A549 treated with CpdA at 1 μM for 4 hours (cell line): Measurements from ENCODE around the gene HNRNPCL1. TPM values are rescaled to one million over a fixed set of nuclear protein-coding genes. Genes with fewer than 3 reads are reported as not detected.

Source experiments
- total RNA-seq: library from RNA; stranded (reverse); fragments of 200-300 nt; extraction: Qiagen RNA extraction; gene quantifications from 5 replicates; pipeline ENCODE4 v1.2.3, GENCODE V29; 2022; ENCODE audit warnings: low read depth

HNRNPCL1 gene
- total RNA-seq: not detected in 5 replicates

GRCh38 chr1:12848620-12849019 is at the start of gene HNRNPCL1:
Gene HNRNPCL1 (minus strand): TSS chr1:12848720. CDS start chr1:12848289, 431 bp downstream.

GRCh38 chr1:12898170-12898569 is 49.6 kb upstream of the HNRNPCL1 start, which contains the start of gene PRAMEF10:
Gene PRAMEF10 (minus strand): TSS chr1:12898270. CDS start chr1:12895847, 2,423 bp downstream.

DNA sequence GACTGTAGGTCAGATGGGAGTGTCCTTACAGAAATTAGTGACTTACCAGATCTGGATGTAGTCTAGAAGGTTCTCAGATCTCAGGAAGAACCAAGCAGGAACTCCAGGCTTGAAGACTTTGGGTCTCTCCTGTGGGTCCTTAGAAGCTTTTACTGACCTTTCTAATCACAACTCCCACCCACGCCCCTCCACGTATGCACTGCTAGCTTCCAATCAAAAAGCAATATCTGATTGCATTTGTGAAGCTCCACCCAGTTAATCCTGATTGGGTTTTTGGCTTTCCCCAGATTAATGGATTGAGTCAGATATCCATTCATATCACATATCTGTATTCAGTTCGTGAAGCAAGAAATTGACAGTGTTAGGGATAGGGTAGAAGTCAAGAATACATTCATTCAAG is 37.6 kb upstream of the HNRNPCL1 start, which contains the start of gene PRAMEF4:
Gene PRAMEF4, minus strand, starts transcription at position 101 of the 400 bp plus-strand sequence. CDS start 2,807 bp downstream, outside the sequence.

GRCh38 chr1:12856786-12857185 is 8.3 kb upstream of the HNRNPCL1 start, which contains the start of gene PRAMEF2:
Gene PRAMEF2 (plus strand): TSS chr1:12857086. CDS start chr1:12859010, 1,924 bp downstream.

DNA sequence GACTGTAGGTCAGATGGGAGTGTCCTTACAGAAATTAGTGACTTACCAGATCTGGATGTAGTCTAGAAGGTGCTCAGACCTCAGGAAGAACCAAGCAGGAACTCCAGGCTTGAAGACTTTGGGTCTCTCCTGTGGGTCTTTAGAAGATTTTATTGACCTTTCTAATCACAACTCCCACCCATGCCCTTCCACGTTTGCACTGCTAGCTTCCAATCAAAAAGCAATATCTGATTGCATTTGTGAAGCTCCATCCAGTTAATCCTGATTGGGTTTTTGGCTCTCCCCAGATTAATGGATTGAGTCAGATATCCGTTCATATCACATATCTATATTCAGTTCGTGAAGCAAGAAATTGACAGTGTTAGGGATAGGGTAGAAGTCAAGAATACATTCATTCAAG is 17.2 kb downstream of the HNRNPCL1 start, which contains the start of gene PRAMEF11:
Gene PRAMEF11, minus strand, starts transcription at position 101 of the 400 bp plus-strand sequence. CDS start 2,621 bp downstream, outside the sequence.

Other genes with a start within 250 kb of the HNRNPCL1 start
- 42.1 to 61.0 TPM (median 59.8 TPM) in 5 replicates for gene DHRS3, start 230.5 kb downstream of the HNRNPCL1 start, total RNA-seq
- not detected in 5 replicates for gene AADACL4, start 204.6 kb downstream of the HNRNPCL1 start, total RNA-seq
- gene AADACL3, start 132.6 kb downstream of the HNRNPCL1 start, total RNA-seq: not detected in 5 replicates
- not detected in 5 replicates for gene CFAP107, start 102.5 kb downstream of the HNRNPCL1 start, total RNA-seq
- gene PRAMEF12, start 75.0 kb downstream of the HNRNPCL1 start, total RNA-seq: not detected in 5 replicates
- gene PRAMEF1, start 57.3 kb downstream of the HNRNPCL1 start, total RNA-seq: not detected in 5 replicates
- not detected in 5 replicates for gene PRAMEF11, start 17.3 kb downstream of the HNRNPCL1 start, total RNA-seq
- not detected in 5 replicates for gene PRAMEF2, start 8.4 kb upstream of the HNRNPCL1 start, total RNA-seq
- gene PRAMEF4, start 37.5 kb upstream of the HNRNPCL1 start, total RNA-seq: not detected in 5 replicates
- gene PRAMEF10, start 49.5 kb upstream of the HNRNPCL1 start, total RNA-seq: not detected in 5 replicates
- not detected in 5 replicates for gene PRAMEF7, start 67.9 kb upstream of the HNRNPCL1 start, total RNA-seq
- not detected in 5 replicates for gene PRAMEF6, start 98.9 kb upstream of the HNRNPCL1 start, total RNA-seq
- not detected in 5 replicates for gene PRAMEF27, start 207.9 kb upstream of the HNRNPCL1 start, total RNA-seq
- gene HNRNPCL3, start 212.0 kb upstream of the HNRNPCL1 start, total RNA-seq: not detected in 5 replicates
- gene PRAMEF25, start 222.1 kb upstream of the HNRNPCL1 start, total RNA-seq: not detected in 5 replicates